T47D (cell line): Measurements from ENCODE around the gene HOATZ.

Experiments
- DNase-seq, 2 experiments: peaks; one replicate each; pipeline versions ENCODE4 v3.0.0 to v3.0.0-alpha.2; 2011 to 2012; ENCODE audit warnings: low read depth in 1 of 2, low spot score in 1 of 2
- JUND ChIP-seq: IDR thresholded peaks from 2 replicates; pipeline ENCODE4 v1.6.1; 2012; ENCODE audit warnings: low read depth
- in situ Hi-C: cut with HindIII; loops from 2 replicates; pipeline ENCODE4 v1.10.0; 2016; ENCODE audit warnings: low sequenced_read_pairs, low pct_unique_long_range_greater_than_20kb

HOATZ gene

GRCh38 chr11:111541254-111542061 is 26.9 kb downstream of the HOATZ start:
- no peak for TF ChIP-seq JUND
- peak; percentile 56 to 75 for DNase-seq
- in situ Hi-C loops: no loop called here

GRCh38 chr11:111542606-111543275 is 28.2 kb downstream of the HOATZ start:
- no peak for TF ChIP-seq JUND
- DNase-seq: no peak
- in situ Hi-C loops: no loop called here

GRCh38 chr11:111548525-111548924 is 33.9 kb downstream of the HOATZ start:
- DNase-seq: no peak
- no peak for TF ChIP-seq JUND
- in situ Hi-C loops: no loop called here

GRCh38 chr11:111549196-111549868 is 34.8 kb downstream of the HOATZ start:
- TF ChIP-seq JUND: no peak
- in situ Hi-C loops: no loop called here
- no peak for DNase-seq

- no peak for TF ChIP-seq JUND
- no peak for DNase-seq
- in situ Hi-C loops: no loop called here
These were observed 35.3 kb downstream of the HOATZ start for GRCh38 chr11:111549869-111550203.

- in situ Hi-C loops: no loop called here
- TF ChIP-seq JUND: no peak
- DNase-seq: no peak
These were observed 35.7 kb downstream of the HOATZ start for GRCh38 chr11:111550258-111550657.

- no peak for TF ChIP-seq JUND
- no peak for DNase-seq
- in situ Hi-C loops: no loop called here
These were observed 40.0 kb downstream of the HOATZ start for GRCh38 chr11:111554532-111554931.

- DNase-seq: no peak
- in situ Hi-C loops: no loop called here
- no peak for TF ChIP-seq JUND
These were observed 40.7 kb downstream of the HOATZ start for GRCh38 chr11:111555255-111555654.

GRCh38 chr11:111557425-111558111 is 43.0 kb downstream of the HOATZ start:
- no peak for DNase-seq
- in situ Hi-C loops: no loop called here
- no peak for TF ChIP-seq JUND

- in situ Hi-C loops: no loop called here
- no peak for DNase-seq
- TF ChIP-seq JUND: no peak
These were observed 45.4 kb downstream of the HOATZ start for GRCh38 chr11:111559800-111560464.

GRCh38 chr11:111560800-111561199 is 46.2 kb downstream of the HOATZ start:
- in situ Hi-C loops: no loop called here
- DNase-seq: no peak

GRCh38 chr11:111561306-111561705 is 46.7 kb downstream of the HOATZ start:
- no peak for DNase-seq
- TF ChIP-seq JUND: no peak
- in situ Hi-C loops: no loop called here

More at GRCh38 chr11:111560800-111561199, 46.2 kb downstream of the HOATZ start:
- no peak for TF ChIP-seq JUND
